Measurements from ENCODE around the gene IL24.

DNA sequence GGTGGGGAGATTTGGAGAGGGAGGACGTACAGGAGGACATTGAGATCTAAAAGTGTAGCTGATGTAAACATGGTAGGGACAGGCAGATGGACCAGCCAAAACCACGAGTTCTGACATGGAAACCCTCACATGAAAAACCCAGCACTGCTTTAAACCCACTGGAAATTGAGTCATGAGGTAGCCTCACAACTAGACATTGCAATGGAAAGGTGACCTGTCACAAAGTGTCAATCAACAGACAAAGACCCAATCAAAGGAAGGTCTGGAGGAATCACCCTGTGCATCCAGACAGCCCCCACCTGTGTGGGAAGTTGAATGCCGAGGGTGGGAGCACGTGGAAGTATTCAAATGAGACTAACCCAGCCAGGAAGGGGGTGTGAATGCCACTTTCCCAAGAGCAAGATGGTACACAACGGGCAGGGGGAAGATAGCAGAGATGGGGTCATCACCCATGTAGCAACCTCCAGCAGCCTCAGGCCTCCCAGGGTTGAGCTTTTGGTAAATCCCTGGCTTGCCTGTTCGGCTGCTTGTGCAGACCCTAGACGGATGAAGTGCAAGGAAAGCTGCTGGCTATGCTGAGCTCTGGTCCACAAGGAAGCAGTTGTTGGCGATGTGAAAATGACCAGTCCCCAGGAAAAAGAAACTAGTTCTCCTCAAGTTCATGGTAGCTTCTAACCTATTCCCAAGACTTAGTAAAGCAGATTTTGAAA lies 18.9 kb downstream of the IL24 start:
- TF ChIP-seq, protein P1, sequence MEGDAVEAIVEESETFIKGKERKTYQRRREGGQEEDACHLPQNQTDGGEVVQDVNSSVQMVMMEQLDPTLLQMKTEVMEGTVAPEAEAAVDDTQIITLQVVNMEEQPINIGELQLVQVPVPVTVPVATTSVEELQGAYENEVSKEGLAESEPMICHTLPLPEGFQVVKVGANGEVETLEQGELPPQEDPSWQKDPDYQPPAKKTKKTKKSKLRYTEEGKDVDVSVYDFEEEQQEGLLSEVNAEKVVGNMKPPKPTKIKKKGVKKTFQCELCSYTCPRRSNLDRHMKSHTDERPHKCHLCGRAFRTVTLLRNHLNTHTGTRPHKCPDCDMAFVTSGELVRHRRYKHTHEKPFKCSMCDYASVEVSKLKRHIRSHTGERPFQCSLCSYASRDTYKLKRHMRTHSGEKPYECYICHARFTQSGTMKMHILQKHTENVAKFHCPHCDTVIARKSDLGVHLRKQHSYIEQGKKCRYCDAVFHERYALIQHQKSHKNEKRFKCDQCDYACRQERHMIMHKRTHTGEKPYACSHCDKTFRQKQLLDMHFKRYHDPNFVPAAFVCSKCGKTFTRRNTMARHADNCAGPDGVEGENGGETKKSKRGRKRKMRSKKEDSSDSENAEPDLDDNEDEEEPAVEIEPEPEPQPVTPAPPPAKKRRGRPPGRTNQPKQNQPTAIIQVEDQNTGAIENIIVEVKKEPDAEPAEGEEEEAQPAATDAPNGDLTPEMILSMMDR (IDR thresholded peaks at IDR 0.05) = no peak
- no peak for TF ChIP-seq POLR2A (IDR thresholded peaks at IDR 0.05)
